ENCODE data around the gene NCAPG2. TPM values are rescaled to one million over a fixed set of nuclear protein-coding genes. Genes with fewer than 3 reads are reported as not detected.
A peak's percentile ranks its signal among the peaks of the same experiment; 100 is the strongest.

The NCAPG2 gene
- polyA plus RNA-seq, 1 experiment, result 14.8 TPM

GRCh38 chr7:158655931-158656441 lies 48.6 kb downstream of the NCAPG2 start:
- no peaks in the 10 kb centered on the region for H3K9me3 ChIP-seq (ENCODE audit: control insufficient read depth, insufficient read depth, low read length)
- no peak for DNase-seq (ENCODE audit: low read depth, low spot score)
- CTCF ChIA-PET, result no interaction called here
- POLR2A ChIA-PET, result no interaction called here
- no peak overlapping the region for H3K27ac ChIP-seq (ENCODE audit: low read depth, low read length)
- H3K4me3 ChIP-seq (ENCODE audit: low read depth, low read length), result no peak overlapping the region
- no peaks in the 10 kb centered on the region for H3K27me3 ChIP-seq (ENCODE audit: control insufficient read depth, insufficient read depth, low read length)
- TF ChIP-seq, protein P1, sequence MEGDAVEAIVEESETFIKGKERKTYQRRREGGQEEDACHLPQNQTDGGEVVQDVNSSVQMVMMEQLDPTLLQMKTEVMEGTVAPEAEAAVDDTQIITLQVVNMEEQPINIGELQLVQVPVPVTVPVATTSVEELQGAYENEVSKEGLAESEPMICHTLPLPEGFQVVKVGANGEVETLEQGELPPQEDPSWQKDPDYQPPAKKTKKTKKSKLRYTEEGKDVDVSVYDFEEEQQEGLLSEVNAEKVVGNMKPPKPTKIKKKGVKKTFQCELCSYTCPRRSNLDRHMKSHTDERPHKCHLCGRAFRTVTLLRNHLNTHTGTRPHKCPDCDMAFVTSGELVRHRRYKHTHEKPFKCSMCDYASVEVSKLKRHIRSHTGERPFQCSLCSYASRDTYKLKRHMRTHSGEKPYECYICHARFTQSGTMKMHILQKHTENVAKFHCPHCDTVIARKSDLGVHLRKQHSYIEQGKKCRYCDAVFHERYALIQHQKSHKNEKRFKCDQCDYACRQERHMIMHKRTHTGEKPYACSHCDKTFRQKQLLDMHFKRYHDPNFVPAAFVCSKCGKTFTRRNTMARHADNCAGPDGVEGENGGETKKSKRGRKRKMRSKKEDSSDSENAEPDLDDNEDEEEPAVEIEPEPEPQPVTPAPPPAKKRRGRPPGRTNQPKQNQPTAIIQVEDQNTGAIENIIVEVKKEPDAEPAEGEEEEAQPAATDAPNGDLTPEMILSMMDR (IDR thresholded peaks at IDR 0.05; ENCODE audit: low read depth, low read length), result no peak

DNA sequence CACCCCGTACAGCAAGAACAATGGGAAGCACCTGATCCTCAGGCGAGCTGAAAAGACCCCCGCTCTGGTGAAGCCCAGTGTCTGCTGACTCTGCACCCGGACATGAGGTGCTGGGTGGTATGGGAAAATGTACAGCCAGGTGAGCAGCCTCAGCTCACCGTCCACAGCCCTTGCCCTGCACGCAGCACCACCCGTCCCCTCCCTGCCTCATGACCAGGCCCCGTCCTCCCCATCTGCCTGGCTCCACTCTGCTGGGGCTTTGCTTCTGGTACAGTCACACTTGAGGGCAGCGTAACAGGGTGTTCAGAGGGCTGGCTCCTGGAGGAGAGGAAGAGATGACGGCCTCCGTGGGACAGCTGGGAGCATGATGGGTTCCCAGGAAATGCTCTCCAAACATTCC lies 49.1 kb downstream of the NCAPG2 start:
- Histone ChIP-seq H3K4me3 (ENCODE audit: low read depth, low read length) (no peak overlapping the region), H3K27ac (ENCODE audit: low read depth, low read length) (no peak overlapping the region), H3K27me3 (ENCODE audit: control insufficient read depth, insufficient read depth, low read length) (no peaks in the 10 kb centered on the region), H3K9me3 (ENCODE audit: control insufficient read depth, insufficient read depth, low read length) (no peaks in the 10 kb centered on the region)
- CTCF ChIA-PET, result no interaction called here
- POLR2A ChIA-PET, result no interaction called here
- DNase-seq (ENCODE audit: low read depth, low spot score), result no peak
- TF ChIP-seq, protein P1 (IDR thresholded peaks at IDR 0.05; ENCODE audit: low read depth, low read length), result no peak

- Histone ChIP-seq H3K4me3 (ENCODE audit: low read depth, low read length) (no peak overlapping the region), H3K9me3 (ENCODE audit: control insufficient read depth, insufficient read depth, low read length) (no peaks in the 10 kb centered on the region), H3K27ac (ENCODE audit: low read depth, low read length) (no peak overlapping the region), H3K27me3 (ENCODE audit: control insufficient read depth, insufficient read depth, low read length) (no peaks in the 10 kb centered on the region)
- CTCF ChIA-PET, result interaction anchor here (1.4 kb wide), 1 partner anchor 325 kb away, joined by 6 read pairs; no protein-coding TSS in a partner anchor
- TF ChIP-seq, protein P1 (IDR thresholded peaks at IDR 0.05; ENCODE audit: low read depth, low read length), result no peak
- DNase-seq (ENCODE audit: low read depth, low spot score), result no peak
- POLR2A ChIA-PET, result interaction anchor here (0.6 kb wide), 1 partner anchor 10 kb away, joined by 3 read pairs; no protein-coding TSS in a partner anchor
These were observed 52.5 kb downstream of the NCAPG2 start for GRCh38 chr7:158651968-158652565.

- ChIA-PET POLR2A (no interaction called here), CTCF (interaction anchor here (1.7 kb wide), 1 partner anchor 326 kb away, joined by 7 read pairs; no protein-coding TSS in a partner anchor)
- H3K27ac ChIP-seq (ENCODE audit: low read depth, low read length), result no peak overlapping the region
- no peaks in the 10 kb centered on the region for H3K9me3 ChIP-seq (ENCODE audit: control insufficient read depth, insufficient read depth, low read length)
- TF ChIP-seq, protein P1 (IDR thresholded peaks at IDR 0.05; ENCODE audit: low read depth, low read length), result no peak
- DNase-seq (ENCODE audit: low read depth, low spot score), result peak; percentile 30
- H3K4me3 ChIP-seq (ENCODE audit: low read depth, low read length), result no peak overlapping the region
- no peaks in the 10 kb centered on the region for H3K27me3 ChIP-seq (ENCODE audit: control insufficient read depth, insufficient read depth, low read length)
These were observed 53.8 kb downstream of the NCAPG2 start for GRCh38 chr7:158650821-158651225.

- H3K27me3 ChIP-seq (ENCODE audit: control insufficient read depth, insufficient read depth, low read length), result no peaks in the 10 kb centered on the region
- H3K9me3 ChIP-seq (ENCODE audit: control insufficient read depth, insufficient read depth, low read length), result no peaks in the 10 kb centered on the region
- ChIA-PET POLR2A (interaction anchor here (0.9 to 1.4 kb wide), 4 partner anchors 28 to 56 kb away, joined by 3 to 4 read pairs (median 4); partner anchors contain the start of gene NCAPG2), CTCF (interaction anchor here (1.7 kb wide), 1 partner anchor 328 kb away, joined by 7 read pairs; no protein-coding TSS in a partner anchor)
- DNase-seq (ENCODE audit: low read depth, low spot score), result peak; percentile 88
- TF ChIP-seq, protein P1 (IDR thresholded peaks at IDR 0.05; ENCODE audit: low read depth, low read length), result no peak
- H3K4me3 ChIP-seq (ENCODE audit: low read depth, low read length), result no peak overlapping the region
- H3K27ac ChIP-seq (ENCODE audit: low read depth, low read length), result no peak overlapping the region
These were observed 55.3 kb downstream of the NCAPG2 start for GRCh38 chr7:158649279-158649678.

All from AG04450 (cell line).